OCI-LY3 (cell line): ENCODE data around the gene WAS.
"Not testable (repeated sequence)": the region's sequence is repeated elsewhere in the genome, so short reads cannot be mapped to it uniquely, and the experiment has no call there.

Experiments
- H2AFZ ChIP-seq: fragments of 200-600, 300-600 bp; shearing (Covaris generic); 2 replicates; pipeline ENCODE4 v1.6.0; 2014; ENCODE audit warnings: antibody characterized with exemption, low read depth, low read length
- H3K27ac ChIP-seq: fragments of 200-600, 300-600 bp; sonication (generic); 2 replicates; pipeline ENCODE4 v1.5.1; 2014; ENCODE audit warnings: mild to moderate bottlenecking, low read length, moderate library complexity, mixed read lengths
- H3K27me3 ChIP-seq: fragments of 200-600, 300-600 bp; sonication (generic); 2 replicates; pipeline ENCODE4 v1.6.1; 2014; ENCODE audit warnings: low read depth, low read length, mixed read lengths
- H3K36me3 ChIP-seq: fragments of 200-600, 300-600 bp; sonication (generic); replicated peaks from 2 replicates; pipeline ENCODE3; 2014; ENCODE audit warnings: low read depth, low read length, mixed read lengths
- H3K4me1 ChIP-seq: fragments of 300-600, 200-600 bp; sonication (generic); 2 replicates; pipeline ENCODE4 v1.6.1; 2014; ENCODE audit warnings: low read length, mixed read lengths
- H3K4me2 ChIP-seq: fragments of 200-600, 300-600 bp; sonication (generic); 2 replicates; pipeline ENCODE4 v1.6.1; 2014; ENCODE audit warnings: low read length, mixed read lengths
- H3K4me3 ChIP-seq: fragments of 300-600, 200-600 bp; sonication (generic); 2 replicates; pipeline ENCODE4 v1.5.1; 2014; ENCODE audit warnings: antibody characterized with exemption, mild to moderate bottlenecking, low read length, moderate library complexity
- H3K79me2 ChIP-seq: fragments of 300-600, 200-600 bp; shearing (Covaris generic); 2 replicates; pipeline ENCODE4 v1.6.1; 2014; ENCODE audit warnings: mild to moderate bottlenecking, low read length, mixed read lengths
- H3K9ac ChIP-seq: fragments of 300-600, 200-600 bp; shearing (Covaris generic); 2 replicates; pipeline ENCODE4 v1.6.0; 2014; ENCODE audit warnings: mild to moderate bottlenecking, low read length, moderate library complexity
- H3K9me3 ChIP-seq: fragments of 200-600, 300-600 bp; shearing (Covaris generic); 2 replicates; pipeline ENCODE4 v1.6.1; 2014; ENCODE audit warnings: low read length, mixed read lengths; ENCODE audit not compliant: insufficient read depth
- H4K20me1 ChIP-seq: fragments of 200-600, 300-600 bp; sonication (generic); 2 replicates; pipeline ENCODE4 v1.6.1; 2016; ENCODE audit warnings: low read length, mixed read lengths; ENCODE audit not compliant: insufficient read depth
- CTCF ChIP-seq: fragments of 200-600, 300-600 bp; sonication (generic); IDR thresholded peaks from 2 replicates; pipeline ENCODE4 v1.5.1; 2014; ENCODE audit warnings: antibody characterized with exemption, low read length, low read depth
- EZH2phosphoT487 ChIP-seq: fragments of 200-600 bp; shearing (Covaris generic); IDR thresholded peaks from 2 replicates; pipeline ENCODE4 v1.6.1; 2018; ENCODE audit warnings: antibody characterized with exemption, mixed run types, low read depth

Gene WAS

DNA sequence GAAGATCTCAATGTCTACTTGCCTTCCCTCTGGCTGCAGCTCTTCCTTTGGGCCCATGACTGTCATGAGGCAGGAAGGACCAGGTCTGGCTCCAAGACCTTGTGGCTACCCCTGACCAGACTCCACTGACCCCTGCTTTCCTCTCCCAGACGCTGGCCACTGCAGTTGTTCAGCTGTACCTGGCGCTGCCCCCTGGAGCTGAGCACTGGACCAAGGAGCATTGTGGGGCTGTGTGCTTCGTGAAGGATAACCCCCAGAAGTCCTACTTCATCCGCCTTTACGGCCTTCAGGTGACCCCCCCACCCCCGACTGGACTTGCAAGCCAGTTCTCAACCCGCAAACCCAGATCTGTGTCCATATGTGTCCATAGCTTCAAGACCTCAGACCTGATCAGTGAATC lies 535 bp downstream of the WAS start:
- peak overlapping the region; percentile 67 for H3K27ac ChIP-seq
- TF ChIP-seq EZH2phosphoT487: no peak
- peaks cover 28% of the 10 kb centered on the region for H3K36me3 ChIP-seq
- no peaks in the 10 kb centered on the region for H3K9me3 ChIP-seq
- H3K27me3 ChIP-seq: no peaks in the 10 kb centered on the region
- peaks cover 24% of the 10 kb centered on the region for H3K4me1 ChIP-seq
- H3K79me2 ChIP-seq: peaks cover 29% of the 10 kb centered on the region
- H3K4me3 ChIP-seq: peak overlapping the region; percentile 100
- peak overlapping the region; percentile 99 for H3K9ac ChIP-seq
- H4K20me1 ChIP-seq: no peaks in the 10 kb centered on the region
- peak overlapping the region; percentile 86; the same call in 1 of the 2 replicates for H2AFZ ChIP-seq
- H3K4me2 ChIP-seq: peak overlapping the region; percentile 99

GRCh38 chrX:48685416-48685815 lies 1.8 kb downstream of the WAS start:
- no peak overlapping the region for H3K27ac ChIP-seq
- H3K9me3 ChIP-seq: no peaks in the 10 kb centered on the region
- TF ChIP-seq CTCF: no peak
- no peak for TF ChIP-seq EZH2phosphoT487
- peaks cover 29% of the 10 kb centered on the region for H3K79me2 ChIP-seq
- no peaks in the 10 kb centered on the region for H4K20me1 ChIP-seq
- H3K9ac ChIP-seq: no peak overlapping the region
- H3K4me3 ChIP-seq: no peak overlapping the region
- no peak overlapping the region for H2AFZ ChIP-seq
- H3K4me1 ChIP-seq: peaks cover 21% of the 10 kb centered on the region
- H3K4me2 ChIP-seq: no peak overlapping the region
- H3K36me3 ChIP-seq: peaks cover 28% of the 10 kb centered on the region
- no peaks in the 10 kb centered on the region for H3K27me3 ChIP-seq

DNA sequence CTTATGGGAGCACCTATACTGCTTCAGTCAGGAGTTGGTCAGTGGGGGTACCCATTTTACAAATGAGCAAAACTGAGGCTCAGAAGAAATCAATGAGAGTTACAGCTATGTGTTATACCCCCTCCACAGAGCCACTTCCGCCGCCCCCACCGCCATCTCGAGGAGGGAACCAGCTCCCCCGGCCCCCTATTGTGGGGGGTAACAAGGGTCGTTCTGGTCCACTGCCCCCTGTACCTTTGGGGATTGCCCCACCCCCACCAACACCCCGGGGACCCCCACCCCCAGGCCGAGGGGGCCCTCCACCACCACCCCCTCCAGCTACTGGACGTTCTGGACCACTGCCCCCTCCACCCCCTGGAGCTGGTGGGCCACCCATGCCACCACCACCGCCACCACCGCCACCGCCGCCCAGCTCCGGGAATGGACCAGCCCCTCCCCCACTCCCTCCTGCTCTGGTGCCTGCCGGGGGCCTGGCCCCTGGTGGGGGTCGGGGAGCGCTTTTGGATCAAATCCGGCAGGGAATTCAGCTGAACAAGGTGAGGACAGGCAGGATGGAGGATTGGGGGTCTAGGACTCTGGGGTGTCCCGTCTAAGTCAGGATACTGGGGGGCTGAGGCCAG lies 5.0 kb downstream of the WAS start:
- Histone ChIP-seq H3K27me3 (no peaks in the 10 kb centered on the region), H3K27ac (no peak overlapping the region), H3K4me3 (no peak overlapping the region), H3K9ac (no peak overlapping the region), H3K4me1 (peaks cover 9% of the 10 kb centered on the region), H4K20me1 (no peaks in the 10 kb centered on the region), H2AFZ (no peak overlapping the region), H3K9me3 (no peaks in the 10 kb centered on the region), H3K36me3 (peaks cover 28% of the 10 kb centered on the region), H3K79me2 (peaks cover 25% of the 10 kb centered on the region), H3K4me2 (no peak overlapping the region)
- TF ChIP-seq EZH2phosphoT487: no peak
- TF ChIP-seq CTCF: no peak

- no peaks in the 10 kb centered on the region for H4K20me1 ChIP-seq
- H3K4me1 ChIP-seq: peaks cover 6% of the 10 kb centered on the region
- peaks cover 25% of the 10 kb centered on the region for H3K36me3 ChIP-seq
- TF ChIP-seq EZH2phosphoT487 (no peak), CTCF (no peak)
- no peak overlapping the region for H3K4me3 ChIP-seq
- H3K9ac ChIP-seq: no peak overlapping the region
- peaks cover 17% of the 10 kb centered on the region for H3K79me2 ChIP-seq
- no peaks in the 10 kb centered on the region for H3K9me3 ChIP-seq
- H2AFZ ChIP-seq: no peak overlapping the region
- H3K4me2 ChIP-seq: no peak overlapping the region
- H3K27ac ChIP-seq: no peak overlapping the region
- H3K27me3 ChIP-seq: no peaks in the 10 kb centered on the region
These were observed 5.8 kb downstream of the WAS start for GRCh38 chrX:48689208-48689920.

DNA sequence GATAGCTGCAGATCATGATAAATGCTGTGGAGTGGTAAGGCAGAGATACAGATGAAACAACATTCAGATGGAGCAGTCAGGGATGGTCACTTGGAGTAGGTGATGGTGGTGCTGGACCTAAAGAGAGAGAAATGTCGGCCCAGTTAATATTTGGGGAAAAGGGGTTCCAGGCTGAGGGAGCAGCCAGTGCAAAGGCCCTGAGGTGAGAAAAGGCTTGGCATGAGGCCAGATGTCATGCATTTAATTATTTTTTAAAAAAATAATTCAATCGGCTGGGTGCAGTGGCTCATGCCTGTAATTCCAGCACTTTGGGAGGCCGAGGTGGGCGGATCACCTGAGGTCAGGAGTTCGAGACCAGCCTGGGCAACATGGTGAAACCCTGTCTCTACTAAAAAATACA lies 8.1 kb downstream of the WAS start:
- H3K27me3 ChIP-seq, H3K4me1 ChIP-seq, H4K20me1 ChIP-seq, H3K4me2 ChIP-seq, H2AFZ ChIP-seq, H3K9ac ChIP-seq, H3K4me3 ChIP-seq, H3K79me2 ChIP-seq, H3K27ac ChIP-seq, H3K9me3 ChIP-seq: not testable (repeated sequence)
- peaks cover 13% of the 10 kb centered on the region for H3K36me3 ChIP-seq
